Stimulated activated naive CD8-positive, alpha-beta T cell treated with anti-CD3 and anti-CD28 coated beads, Interleukin-15, Interleukin-2, amounts not matched to agents 100 U/mL and 50 U/mL, for 24 hours (primary cell): ENCODE measurements around the gene MS4A8.
"Not testable (repeated sequence)": the region's sequence is repeated elsewhere in the genome, so short reads cannot be mapped to it uniquely, and the experiment has no call there.

ENCODE experiments used
- ATAC-seq: fragments of 150-1000 bp; cut with Tn5 transposase; one replicate; pipeline ENCODE4 v1.10.0; 2021
- DNase-seq: peaks from one replicate; pipeline ENCODE4 v3.0.0; 2021

MS4A8 gene

DNA sequence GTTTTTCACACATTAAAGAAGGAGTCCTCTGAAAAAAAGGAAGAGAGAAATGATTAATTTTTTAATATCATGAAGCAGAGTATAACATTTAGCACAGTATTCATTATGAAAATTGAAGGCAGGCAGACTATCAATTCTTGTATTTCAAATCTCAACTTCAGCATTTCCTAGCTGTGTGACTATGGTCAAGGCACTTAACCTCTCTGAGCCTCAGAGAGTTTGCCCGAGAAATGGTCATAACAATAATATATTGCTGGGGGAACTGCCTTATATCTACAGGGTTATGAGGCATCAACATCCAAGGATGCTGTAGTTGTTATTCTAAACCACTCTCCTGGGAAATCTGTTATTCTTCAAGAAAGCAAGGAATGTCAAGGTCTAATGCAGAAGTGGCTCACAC, 26.2 kb downstream of the MS4A8 start:
- no peak for ATAC-seq
- no peak for DNase-seq

DNA sequence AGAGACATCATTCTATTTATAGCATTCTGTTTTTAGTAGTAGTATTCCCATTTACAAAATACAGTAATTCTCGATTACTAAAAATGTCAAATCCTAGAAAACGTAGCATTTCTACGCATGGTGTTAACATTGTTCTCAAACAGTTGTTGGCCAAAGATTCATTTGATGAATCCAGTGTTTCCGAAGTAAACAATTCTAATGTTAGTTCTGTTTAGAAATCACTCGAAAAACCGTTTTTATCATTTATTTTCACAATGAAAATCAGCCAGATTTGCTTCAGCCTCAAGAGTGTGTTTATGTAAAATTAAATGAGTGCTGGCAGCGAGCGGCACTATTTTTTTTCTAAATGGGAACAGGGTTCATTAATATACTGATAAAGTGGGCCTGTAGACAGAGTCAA, 32.2 kb downstream of the MS4A8 start:
- no peak for ATAC-seq
- DNase-seq = no peak

DNA sequence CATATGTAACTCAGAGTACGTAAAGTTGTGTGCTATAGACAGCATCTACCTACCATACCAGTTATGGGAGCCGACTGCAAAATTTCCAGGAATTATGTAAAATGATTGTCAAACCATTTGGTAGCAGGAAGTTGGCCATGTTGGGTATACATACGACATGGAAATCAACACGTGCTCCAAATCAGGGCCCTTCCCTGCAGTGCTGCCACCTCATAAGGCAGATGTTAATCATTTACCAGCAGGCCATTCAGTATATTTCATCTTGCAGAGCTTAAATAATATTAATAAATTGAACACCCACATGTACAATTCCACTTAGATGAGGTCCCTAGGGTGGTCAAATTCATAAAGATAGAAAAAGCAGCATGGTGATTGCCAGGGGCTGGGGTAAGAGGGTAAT, 34.9 kb downstream of the MS4A8 start:
- ATAC-seq = no peak
- DNase-seq = no peak

DNA sequence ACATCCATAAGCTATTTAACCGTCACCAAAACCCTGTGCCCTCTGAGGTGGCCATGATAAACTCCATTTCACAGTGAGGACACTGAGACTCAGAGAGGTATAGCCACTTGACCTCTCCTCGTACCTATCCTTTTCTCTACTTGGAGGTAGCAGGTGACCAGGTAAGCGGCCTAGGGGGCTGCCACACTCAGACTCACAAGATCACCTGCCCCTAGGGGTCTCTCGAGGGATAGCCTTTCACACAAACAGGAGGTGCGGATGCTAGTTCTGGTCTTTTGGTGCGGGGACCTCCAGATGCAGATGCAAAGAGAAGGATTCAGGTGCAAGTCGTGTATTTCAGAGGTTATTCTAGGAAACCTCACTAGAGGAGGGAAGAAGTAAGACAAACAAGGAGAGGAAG, 39.7 kb downstream of the MS4A8 start:
- DNase-seq (no peak), ATAC-seq (no peak)

DNA sequence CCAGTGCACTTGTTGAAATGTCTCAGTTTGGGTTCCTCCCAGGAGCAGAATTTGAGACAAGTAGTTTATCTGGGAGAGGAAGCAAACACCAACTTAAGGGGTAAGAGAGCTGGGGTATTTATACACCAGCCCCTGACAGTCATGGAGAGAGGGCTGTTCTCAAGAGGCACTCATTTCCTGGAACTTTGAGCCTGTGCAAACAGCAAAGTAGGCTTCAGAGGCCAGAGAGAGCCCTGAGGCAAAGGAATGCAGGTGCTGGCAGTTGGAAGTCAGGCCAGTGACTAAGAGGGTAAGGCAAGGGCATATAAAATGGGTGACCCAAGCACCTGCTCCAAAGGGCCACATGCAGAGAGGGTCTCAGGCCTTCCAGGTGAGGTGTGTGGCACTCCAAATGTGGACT, 41.2 kb downstream of the MS4A8 start:
- ATAC-seq = no peak

DNA sequence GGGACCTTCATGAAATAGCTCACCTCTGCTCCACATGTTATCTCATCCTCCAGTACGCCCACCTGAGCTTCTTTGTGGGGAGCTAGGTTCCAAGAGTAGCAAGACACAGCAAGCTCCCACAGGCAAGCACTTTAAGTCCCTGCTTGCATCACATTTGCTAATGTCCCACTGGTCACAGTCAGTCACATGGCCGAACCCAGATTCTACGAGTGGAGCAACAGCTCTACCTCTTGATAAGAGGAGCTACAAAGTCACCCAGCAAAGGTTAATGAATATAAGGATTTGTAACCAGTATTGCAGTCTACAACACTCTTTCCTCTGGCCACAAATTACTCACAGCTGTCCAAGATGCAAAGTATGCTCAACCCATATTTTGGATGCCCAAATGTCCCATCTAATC, 42.0 kb downstream of the MS4A8 start:
- DNase-seq (no peak), ATAC-seq (no peak)

More for the DNA sequence above, 41.2 kb downstream of the MS4A8 start:
- DNase-seq = no peak

DNA sequence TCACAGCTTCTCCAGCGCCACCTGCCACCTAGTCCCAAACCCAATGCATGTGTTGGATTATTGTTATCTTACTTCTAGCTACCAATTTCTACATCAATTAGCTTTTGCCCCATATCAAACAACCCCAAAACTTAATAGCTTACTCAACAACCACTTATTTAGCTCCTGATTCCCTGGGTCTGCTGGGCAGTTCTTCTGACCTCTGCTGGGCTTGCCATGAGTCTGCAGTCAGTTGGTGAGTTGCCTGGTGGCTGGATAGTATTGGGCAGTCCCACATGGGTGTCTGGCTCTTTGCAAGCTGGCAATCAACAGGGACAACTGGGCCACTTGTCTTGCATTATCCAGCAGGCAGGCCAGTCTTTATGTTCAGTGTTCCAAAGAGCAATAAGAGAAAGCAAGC, 43.6 kb downstream of the MS4A8 start:
- no peak for ATAC-seq
- DNase-seq = no peak

DNA sequence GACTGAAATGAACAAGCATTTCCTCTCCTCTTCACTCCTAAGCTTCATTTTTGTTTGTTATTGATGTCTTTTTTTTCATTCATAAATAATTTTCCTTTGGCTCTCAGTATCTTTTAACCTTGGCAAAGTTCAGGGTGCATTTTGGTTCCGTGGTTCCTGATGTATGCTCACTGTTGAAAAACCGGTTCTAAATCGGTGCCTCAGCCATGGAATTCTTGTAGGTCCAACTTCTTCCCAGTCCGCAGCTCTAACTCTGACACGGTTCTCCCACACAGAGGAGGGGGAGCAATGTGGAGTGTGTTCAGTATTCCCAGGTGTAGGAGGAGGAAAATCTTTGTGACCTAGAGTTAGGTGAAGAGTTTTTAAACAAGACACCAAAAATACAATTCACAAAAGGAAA, 44.7 kb downstream of the MS4A8 start:
- no peak for DNase-seq

DNA sequence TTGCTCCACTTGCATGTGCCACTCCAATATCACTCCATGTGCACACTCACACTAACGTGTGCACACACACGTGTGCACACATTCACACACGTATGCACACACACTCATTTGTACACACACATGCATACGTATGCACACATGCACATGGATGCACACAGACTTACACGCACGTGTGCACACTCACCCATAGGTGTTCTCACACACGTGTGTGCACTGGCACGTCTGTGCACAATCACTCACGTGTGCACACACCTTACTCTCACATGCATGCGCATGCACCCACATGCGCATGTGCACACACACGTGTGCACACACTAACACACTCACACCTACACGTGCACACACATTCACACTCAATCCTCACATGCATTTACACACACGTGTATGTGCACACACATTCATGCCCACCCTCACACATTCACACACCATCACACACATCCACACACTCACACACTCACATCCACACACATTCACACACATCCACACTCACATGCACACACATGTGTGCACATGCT, 48.0 kb downstream of the MS4A8 start:
- no peak for ATAC-seq
- DNase-seq = no peak

More for the DNA sequence above, 44.7 kb downstream of the MS4A8 start:
- no peak for ATAC-seq

DNA sequence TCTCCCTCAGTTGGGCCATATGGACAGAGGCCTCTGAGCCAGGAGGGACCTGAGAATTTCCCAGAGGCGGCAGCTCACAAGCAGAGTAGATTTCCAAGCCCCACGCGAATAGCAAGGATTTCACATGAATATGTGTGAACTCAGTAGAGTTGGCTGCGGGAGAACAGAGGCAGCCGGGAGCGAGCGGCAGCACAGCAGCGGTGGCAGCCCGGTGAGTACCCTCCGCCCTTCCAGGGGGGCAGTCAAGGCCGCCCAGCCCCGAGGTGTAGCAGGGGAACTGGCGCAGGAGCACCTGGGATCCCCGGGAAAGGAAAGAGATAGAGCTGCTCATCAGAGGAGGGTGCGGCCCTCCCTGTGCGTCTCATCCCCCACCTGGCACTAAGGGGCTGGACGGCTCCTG, 48.8 kb downstream of the MS4A8 start:
- no peak for ATAC-seq
- DNase-seq = no peak

DNA sequence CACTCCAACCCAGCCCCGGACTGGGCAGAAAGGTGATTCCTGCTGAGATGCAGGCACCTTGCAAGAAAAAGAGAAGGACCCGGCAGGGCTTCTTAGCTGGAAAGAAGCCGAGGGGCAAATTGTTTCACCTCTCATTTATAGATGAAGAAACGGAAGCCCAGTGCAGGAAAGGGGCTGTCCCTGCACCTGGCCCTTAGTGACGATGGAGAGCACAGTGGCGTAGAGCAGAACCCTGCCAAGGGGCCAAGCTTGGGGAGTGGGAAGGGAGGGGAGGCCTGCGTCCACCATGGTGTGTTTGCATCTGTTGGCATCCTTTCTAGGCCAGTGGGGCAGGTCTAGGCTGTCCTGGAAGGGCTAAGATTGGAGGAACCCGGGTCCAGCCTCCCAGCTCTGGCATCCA, 49.4 kb downstream of the MS4A8 start:
- ATAC-seq = no peak
- no peak for DNase-seq

DNA sequence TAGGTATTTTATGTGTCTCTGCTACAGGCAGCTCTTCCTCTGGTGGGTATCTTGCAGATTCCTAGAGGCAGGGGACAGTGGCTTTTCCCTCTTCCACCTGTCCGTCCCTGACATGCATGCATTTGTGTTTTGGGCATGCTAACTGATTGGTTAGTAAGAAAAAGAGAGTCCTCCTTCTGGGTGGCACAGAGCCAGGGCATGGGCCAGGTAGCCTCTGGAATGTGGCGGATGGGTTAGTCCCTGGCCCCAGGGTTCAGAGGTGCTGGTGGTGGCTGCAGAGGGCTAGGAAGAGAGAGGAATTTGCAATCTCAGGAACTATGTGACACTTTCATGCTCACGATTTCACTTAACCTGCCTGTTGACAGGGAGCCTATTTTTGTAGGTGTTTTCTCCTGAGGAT, 51.5 kb downstream of the MS4A8 start:
- DNase-seq (no peak), ATAC-seq (no peak)

DNA sequence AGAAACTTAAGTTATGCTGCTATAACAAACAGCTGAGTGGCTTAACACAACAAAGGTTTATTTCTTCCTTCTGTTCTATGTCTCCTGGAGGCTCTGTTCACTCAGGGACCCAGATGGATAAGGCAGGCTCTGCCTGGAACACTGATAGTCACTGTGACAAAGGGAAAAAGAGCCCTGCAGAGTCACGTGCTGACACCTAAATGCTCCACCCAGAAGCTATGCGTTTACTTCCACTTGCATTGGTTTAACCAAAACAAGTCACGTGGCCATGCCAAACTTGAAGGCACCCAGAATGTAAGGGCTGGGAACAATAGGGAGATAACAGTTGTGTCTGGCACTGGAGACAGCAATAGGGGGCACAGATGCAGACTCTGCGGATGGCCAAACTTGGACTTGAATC, 53.9 kb downstream of the MS4A8 start:
- ATAC-seq (no peak), DNase-seq (no peak)

DNA sequence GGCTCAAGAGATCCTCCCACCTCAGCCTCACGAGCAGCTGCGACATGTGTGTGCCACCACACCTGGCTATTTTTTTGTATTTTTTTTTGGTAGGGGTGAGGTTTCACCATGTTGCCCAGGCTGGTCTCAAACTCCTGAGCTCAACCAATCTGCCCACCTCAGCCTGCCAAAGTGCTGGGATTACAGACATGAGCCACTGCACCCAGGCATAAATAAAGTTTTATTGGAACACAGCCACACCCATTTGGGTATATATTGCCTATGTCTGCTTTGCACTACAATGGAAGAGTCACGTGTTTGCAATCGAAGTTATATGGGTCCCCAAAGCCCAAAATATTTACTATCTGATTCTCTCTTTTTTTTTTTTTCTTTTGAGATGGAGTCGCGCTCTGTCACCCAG, 55.5 kb downstream of the MS4A8 start:
- DNase-seq (no peak), ATAC-seq (no peak)

DNA sequence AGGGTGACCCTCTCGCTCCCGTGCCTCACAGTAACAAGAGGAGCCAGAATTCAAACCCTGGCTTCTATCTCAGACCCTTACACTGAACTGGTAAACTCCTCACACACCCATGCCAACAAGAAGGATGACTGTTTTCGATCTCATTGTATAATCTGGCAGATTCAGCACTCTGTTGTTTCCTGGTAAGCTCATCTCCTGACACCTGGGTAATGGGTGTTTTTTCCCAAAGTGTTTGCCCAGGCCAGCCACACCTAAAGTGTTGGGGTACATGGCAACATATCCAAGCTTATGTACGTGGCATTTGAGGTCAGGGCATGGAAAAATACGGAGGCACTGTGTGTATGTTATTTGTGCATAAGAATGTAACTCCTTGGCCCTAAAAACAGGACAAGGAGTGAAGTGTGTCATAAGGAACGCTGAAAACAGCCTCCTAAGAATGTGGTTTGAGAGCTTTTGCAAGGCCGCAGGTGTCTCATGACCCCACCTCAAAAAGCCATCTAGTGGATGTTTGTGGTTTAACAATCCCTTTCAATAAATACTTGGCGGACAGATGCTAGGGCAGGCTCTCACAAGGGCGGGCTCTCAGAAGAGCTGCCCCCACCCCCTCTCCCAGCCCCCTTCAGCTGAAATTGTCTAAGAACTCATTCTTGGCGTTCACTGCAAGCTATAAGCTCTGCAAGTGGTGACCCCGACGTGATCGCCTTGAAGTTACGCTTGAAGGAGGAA, 57.1 kb downstream of the MS4A8 start, which contains the start of gene MS4A15:
TSS of gene MS4A15 (plus strand) at position 561 of the 726 bp plus-strand sequence. CDS start 6,867 bp downstream, outside the sequence.
- ATAC-seq = no peak
- DNase-seq = no peak

DNA sequence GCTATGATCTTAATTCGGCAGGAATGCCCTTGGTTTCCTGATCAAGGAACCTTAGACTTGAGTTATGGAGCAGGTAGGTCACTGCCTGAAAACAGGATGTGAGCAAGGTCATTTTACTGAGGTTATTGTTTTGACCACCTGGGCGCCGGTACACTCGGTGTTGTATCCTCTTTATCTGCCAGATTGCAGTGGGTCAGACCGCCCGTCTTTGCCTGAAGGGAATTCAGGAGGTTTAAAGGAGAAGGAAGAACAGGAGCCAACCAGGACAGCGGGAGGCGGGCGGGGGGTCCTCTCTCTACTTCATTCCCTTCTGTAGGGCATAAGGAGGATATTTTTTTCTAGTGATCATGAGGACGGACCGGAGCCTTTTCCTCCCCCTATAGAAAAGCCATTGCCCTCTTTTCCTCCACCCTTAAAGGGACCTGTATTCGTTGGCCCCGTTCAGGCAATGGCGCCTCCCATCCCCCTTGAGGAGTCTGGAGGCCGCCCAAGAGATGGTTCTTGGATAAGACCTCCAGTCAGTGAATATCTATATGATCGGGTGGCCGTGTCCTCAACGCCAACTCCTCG, 57.9 kb downstream of the MS4A8 start:
- DNase-seq = no peak
- ATAC-seq = no peak

DNA sequence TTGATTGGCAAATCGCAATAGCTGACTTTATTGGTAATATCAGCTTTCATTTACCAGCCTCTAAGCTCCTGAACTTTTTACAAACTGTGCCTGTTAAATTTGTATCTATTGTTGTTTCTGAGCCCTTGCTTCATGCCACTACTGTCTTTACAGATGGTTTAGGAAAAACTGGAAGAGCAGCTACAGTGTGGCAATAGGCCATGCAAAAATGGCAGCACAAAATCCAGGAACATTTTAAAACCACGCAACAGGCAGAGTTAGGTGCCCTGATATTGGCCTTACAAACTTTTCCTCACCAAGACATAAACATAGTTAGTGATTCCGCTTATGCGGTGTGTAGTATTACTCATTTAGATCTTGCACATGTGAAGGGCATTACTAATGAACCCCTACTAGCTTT, 59.3 kb downstream of the MS4A8 start:
- ATAC-seq, DNase-seq: not testable (repeated sequence)

DNA sequence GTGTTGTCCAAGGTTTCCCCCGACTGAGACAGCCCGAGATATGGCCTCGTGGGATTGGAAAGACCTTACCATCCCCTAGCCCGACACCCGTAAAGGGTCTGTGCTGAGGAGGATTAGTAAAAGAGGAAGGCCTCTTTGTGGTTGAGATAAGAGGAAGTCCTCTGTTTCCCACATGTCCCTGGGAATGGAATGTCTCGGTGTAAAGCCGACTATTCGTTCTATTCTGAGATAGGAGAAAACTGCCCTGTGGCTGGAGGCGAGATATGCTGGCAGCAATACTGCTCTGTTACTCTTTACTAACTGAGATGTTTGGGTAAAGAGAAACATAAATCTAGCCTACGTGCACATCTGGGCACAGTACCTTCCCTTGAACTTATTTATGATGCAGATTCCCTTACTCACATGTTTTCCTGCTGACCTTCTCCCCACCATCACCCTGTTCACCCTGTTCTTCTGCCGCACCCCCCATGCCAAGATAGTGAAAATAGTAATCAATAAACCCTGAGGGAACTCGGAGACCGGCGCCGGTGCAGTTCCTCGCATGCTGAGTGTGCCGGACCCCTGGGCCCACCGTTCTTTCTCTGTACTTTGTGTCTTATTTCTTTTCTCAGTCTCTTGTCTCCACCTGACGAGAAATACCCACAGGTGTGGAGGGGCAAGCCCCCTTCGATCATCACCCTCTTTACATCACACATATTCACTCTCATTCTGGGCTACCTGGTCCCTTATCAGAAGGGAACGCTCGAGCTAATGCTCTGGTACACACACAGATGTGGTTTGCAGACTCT, 60.2 kb downstream of the MS4A8 start:
- not testable (repeated sequence) for ATAC-seq, DNase-seq

DNA sequence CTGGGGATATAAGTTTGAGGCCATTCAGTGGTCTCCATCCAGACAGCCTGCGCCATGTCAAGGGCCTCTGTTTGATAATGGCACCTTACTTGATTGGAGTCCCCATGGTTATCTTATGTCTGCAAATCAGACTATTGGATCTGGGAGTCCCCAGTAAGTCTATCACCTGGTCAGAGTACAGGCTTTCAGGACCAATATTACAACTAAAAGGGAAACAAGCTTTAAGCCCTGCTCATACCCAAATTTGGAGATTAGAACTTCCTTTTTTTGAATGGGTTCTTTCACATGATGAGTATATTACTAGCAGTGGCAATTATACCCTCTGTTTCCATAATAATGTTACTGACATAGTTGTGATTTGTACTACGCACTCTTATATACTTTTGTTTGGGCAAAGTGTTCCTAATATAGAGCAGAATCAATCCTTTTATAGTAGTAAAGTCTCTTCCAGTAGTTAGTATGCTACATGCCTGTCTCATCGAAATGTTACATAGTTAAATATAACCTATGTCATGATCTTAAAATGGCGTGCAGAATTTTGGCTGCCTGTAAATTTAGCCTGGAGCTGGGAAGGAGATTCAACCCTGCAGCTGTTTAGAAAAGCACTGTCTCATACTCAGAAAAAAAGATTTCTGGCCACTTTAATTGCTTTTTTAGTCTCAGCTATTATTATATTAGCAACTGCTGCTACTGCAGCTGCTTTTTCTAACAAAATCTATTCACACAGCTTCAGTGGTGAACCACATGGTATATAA, 62.2 kb downstream of the MS4A8 start:
- no peak for DNase-seq
- no peak for ATAC-seq

DNA sequence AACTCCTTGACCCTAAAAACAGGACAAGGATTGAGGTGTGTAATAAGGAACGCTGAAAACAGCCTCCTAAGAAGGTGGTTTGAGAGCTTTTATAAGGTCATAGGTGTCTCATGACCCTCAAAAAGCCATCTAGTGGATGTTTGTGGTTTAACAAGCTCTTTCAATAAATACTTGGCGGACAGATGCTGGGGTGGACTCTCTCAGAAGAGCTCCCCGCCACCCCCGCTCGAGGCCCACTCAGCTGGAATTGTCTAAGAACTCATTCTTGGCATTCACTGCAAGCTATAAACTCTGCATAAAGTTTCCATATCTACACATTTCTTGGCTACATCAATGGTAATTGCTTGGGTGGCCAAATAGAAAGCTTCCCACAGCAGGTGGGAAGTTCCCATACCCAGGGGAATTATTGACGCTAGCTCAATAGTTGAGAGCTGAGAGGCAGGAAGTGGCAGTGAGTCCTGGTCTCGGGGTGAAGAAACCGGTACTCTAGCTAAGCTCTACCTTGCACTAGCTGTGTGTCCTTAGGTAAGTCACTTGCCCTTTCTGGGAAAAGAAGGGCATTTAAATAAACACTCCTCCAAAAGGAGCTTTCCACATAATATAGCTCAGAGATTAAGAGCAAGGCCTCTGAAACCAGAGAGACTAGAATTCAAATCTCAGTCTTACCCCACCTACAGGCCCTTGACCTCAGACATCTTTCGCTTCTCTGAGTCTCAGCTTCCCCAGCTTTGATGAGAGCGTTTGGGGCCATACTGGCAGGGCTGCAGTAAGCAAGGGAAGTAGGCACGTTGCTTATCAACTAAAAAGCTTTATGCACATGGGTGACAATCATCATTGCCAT, 63.7 kb downstream of the MS4A8 start:
- peak; percentile 39 for ATAC-seq

DNA sequence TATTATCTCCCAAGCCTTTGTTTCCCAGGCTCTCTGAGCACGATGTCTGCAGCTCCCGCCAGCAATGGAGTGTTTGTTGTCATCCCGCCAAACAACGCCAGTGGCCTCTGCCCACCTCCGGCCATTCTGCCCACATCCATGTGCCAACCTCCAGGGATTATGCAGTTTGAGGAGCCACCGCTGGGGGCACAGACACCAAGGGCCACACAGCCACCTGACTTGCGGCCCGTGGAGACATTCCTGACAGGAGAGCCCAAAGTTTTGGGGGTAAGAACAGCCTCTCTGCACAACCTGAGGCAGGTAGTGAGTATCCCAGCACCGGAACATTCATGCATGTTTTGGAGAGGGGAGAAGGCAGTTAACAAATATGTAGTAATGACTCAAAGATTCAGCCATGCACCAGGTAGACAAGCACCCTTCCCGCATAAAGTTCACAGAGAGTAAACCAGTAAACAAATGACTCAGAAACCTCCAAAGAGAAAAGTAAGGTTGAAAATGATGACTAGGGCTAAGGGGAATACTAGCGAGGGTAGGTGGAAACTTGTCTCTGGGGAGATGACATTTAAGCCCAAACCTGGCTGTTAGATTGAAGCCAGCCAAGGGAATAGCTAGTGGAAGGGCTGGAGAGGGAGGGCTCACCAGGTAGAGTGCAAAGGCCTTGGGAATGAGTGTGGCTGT, 64.4 kb downstream of the MS4A8 start:
- no peak for DNase-seq

More for the DNA sequence above, 63.7 kb downstream of the MS4A8 start:
- no peak for DNase-seq

More for the DNA sequence above, 64.4 kb downstream of the MS4A8 start:
- ATAC-seq = no peak
